Measurements from ENCODE around the gene RAB3B.

Gene RAB3B

DNA sequence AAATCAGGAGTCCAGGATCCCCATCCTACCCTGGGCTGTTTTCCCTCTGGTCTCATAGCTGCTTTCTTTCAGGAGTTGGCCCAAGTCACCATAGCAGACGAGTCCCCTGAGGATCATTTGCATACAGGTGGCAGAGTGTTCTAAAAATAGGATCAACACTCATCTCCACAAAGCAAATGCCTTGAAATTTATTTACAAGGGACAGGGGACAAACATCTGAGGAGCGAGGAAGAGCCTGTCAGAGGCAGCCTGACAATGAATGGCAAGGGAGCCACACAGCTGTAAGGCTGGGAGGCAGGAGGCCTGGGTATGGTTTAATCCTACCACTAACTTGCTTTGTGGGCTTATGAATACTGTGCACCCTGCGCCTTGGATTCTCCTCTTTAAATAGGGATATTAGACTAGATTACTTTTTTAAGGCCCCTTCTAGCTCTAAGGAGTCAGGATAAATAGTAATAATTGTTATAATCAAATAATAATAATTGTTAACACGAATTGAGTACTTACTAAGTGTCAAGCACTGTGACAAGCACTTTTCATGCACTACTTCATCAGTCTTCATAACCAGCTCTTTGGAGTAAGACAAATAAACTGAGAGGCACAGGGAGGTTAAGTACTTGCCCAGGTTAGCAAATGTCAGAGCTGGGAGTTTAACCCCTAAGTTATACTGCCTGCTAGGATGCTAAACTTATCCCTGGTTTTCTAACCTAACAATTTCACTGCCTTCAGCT, 34.5 kb downstream of the RAB3B start:
- no peak for DNase-seq

DNA sequence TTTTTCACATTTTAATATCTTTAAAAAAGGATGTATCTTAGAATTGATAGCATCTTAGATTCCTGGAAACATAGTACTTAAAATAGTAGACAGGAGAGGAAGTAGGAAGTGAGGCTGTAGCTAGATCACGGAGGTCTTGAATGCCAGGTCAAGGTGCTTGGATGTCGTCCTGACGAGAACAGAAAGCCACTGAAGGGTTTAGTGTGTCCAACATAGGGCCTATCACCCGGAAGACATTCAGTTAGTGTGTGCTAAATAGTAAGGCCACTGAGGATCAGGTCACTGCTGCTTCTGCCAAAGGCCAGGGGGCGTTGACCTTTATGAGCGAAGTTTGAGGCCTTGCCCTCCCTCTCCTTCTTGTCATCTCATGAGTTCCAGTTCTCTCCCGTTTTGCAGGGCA, 35.7 kb downstream of the RAB3B start:
- DNase-seq, result no peak

DNA sequence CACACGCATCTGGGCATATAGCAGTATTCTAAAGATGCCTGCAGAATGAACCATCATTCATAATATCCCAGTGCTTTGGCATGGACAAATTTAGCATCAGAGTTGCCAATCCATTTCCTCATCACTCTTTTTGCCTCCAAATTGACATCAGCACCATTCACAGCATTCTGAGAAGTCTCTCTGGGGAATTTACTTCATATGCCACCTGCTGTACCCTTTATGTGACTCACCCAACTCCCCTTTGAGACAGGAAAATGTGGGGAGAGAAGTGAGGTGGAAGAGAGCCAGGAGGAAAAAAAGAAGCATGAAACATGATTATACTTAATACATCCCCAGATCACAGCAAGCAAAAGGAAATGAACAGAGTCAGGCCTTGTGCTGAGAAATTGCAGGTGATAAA, 37.4 kb downstream of the RAB3B start:
- DNase-seq, result no peak

DNA sequence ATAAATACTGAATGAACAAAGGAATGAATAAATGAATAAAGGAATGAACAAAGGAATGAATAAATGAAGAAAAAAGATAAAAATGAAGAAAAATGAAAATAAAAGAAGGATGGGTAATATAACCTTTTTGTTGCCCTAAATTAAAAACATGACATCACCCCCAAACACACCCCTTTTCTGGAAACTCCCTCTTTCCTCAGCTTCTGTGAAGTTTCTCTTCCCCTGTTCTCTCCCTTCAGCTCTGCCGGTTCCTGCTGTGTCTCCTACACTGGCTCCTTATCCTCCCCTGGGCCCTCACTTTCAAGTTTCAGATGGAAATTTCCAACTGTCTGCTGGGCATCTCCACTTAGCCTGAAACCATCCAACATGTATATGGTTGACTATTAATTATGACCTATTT, 37.9 kb downstream of the RAB3B start:
- DNase-seq, result no peak

DNA sequence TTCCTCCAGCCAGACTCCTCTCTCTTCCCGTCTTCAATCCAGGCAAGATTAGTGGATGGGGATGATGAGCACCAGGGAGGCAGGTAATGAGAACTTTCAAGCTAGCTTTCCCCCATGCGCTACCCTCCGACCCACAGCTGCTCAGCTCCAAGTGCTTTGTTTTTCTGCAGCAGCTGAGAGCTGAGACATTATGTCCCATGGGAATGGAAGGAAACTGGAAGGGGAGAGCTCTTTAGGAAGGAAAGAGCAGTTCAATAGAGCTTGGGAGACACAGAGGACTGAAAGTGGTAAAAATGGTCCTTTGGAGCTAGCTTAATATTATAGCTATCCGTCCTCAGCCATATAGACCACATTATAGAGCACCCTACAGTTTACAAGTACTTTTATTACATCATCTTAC, 39.8 kb downstream of the RAB3B start:
- no peak for DNase-seq

DNA sequence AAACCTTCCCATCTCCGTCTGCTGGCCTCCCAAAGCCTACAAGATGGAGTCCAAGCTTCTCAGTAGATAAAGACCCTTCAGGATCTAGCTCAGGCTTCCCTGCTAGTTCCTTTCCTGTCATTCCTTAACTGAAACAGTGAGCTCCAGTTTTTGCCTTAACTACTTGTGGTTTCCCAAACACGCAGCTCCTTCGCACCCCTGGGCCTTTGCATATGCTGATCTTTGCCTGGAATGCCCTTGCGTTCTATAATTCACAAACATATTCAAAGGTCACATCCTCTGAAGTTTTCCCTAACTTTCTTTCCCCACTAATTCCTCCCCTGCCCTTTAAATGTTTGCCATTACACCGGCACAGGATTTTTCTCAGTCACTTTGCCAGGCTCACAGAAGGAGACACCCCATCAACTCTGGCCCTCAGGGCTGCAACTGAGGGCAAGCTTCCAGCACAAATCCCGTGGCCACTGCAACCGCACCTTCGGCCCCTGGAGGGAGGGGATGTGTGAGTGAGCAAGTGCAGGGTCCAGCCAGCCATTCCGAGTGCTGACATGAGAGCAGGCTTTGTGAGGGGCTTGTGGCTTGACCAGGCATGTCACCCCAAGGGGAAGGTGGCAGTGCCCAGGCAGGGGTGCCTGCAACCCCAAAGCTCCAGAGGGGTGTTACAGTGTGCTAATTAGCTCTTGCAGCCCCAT, 41.3 kb downstream of the RAB3B start:
- DNase-seq, result no peak

DNA sequence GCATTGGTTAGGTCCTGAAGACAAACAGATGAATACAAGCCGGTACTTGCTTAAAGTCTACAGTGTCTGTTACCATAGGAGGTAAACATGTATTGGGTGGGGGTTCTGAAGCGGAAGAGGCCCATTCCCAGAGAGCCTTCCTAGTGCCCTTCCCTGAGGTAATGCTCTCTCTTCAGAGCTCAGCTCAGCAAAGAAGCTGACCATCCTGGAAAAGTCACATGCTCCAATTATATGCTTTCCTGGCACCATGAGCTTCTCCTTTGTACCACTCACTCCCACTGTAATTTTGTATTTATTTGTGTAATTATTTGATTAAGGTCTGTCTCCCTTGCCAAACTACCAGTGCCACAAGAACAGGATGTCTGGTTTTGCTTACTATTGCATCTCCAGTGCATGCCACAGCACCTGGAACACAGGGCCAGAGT, 42.0 kb downstream of the RAB3B start:
- DNase-seq, result no peak

DNA sequence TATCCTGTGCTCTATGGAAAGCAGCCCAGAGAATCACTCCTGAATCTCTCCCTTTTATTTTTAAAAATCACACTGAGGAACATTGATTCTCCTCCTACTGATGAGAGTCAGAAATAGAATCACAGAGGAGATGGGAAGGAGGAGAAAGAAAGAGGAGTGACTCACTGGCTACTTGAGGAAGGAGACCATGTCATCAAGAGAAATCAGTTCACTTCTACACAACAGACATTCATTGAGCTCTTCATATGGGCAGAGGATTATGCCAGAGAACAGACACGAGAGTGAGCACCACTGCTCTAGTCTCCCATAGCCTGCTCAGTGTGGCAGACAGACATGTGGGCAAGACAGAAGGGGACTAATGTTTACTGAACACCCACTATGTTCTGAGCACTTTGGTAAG, 44.2 kb downstream of the RAB3B start:
- no peak for DNase-seq

DNA sequence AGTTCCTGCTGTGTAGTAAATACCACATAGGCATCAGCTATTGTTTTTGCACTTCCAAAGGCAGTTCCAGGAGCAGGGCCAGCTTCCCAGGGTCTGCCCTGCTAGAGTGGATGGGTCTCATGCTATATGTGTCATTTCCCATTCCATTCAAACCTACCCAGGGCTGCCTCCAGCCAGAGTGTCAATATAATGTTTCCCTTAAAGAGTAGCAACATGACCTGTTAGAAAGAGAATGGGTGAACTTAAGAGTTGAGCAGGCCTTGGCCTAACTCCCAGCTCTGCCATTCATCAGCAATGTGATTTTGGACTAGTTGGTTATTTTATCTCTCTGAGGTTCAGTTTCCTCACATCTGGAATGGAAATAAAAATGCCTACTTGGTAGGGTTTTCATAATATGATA, 44.9 kb downstream of the RAB3B start:
- DNase-seq, result no peak

DNA sequence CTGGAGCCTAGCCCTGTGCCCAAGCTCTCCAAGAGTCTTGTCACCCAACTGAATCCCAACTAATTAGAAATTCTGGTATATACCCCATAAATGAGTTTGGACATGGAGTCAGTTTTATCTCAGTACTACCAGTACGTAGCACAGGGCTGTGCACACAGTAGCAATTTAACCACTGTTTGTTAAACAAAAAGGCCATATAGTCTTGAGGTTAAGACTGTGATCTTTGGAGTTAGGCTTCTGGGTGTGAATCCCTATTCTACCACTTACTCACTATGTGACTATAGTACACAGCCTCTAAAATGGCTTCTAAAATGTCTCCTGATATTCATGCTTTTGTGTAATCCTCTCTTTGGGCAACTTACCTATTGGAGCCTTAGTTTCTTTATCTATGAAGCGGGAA, 48.2 kb downstream of the RAB3B start:
- no peak for DNase-seq

DNA sequence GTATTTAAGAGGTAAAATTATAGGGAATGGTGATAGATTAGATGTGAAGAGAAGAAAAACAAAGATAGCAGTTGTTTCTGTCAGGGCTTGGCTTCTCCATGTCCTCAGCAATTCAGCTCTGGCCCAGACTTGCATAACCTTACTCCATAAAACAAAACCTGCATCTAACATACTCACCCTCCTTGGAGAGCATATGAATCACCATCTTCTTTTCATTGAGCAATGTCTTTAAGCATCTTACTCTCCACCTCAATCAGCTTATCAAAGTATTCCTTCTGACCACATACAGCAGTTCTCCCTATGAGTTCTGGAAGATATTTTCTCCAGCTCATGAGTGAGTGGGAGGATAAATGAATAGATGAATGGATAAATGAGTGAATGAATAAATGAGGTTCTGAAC, 49.0 kb downstream of the RAB3B start:
- no peak for DNase-seq

DNA sequence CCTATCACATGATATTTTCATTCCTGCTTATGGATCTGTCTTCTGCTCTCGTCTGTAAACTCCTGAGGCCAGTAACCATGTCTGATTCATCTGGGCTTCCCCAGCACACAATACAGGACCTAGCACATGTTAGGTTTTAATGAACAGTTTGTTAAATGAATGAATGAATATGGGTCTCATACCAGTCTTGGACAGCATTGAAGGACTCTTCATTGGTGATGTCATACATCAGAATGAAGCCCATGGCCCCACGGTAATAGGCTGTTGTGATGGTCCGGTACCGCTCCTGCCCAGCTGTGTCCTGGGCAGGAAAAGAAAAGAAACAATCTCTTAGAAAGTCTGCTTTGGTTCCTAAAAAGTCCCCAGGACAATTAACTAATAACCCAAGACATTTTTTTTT, 53.4 kb downstream of the RAB3B start:
- DNase-seq, result no peak

DNA sequence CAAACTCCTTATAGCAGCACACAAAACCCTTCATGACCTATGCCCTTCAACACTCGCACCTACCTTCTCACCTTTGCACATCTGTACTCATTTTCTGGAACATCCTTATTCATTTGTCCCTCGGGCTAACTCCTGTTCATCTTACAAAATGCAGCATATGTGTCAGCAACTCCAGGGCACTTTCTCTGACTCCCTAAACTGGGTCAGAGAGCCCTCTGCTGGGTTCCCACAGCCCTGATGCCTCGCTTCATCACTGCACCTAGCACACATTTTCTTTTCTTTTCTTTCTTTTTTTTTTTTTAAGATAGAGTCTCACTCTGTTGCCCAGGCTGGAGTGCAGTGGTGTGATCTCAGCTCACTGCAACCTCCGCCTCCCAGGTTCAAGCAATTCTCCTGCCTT, 54.0 kb downstream of the RAB3B start:
- no peak for DNase-seq

DNA sequence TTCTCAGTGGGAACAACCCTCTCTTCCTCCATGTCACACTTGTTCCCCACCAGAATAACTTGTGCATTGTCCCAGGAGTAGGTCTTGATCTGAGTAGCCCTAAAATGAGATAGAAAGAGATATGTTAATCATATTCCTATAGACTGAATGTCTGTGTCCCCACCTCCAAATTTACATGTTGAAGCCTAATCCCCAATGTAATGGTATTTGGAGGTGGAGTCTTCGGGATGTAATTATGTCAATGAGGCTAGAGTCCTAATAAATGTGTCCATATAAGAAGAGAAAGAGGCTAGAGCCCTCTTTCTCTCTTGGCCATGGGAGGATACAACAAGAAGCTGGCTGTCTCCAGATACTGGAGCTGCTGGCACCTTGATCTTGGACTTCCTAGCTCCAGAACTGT, 57.2 kb downstream of the RAB3B start:
- DNase-seq, result no peak

DNA sequence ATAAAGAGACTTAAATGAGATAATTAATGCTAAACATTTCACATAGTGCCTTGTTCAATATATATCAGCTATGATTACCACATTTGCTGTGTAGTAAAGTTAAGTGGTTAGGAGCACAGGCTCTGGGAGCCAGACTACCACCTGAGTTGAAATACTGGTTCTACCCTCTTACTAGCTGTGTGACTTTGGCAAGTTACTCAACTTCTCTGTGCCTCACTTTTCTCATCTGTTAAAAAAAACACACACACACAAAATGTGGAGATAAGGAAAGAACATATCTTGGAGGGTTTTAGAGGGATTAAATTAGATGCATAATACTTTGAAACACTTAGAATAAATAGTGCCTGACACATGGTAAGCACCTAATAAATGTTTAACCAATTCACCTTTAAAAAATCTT, 60.2 kb downstream of the RAB3B start:
- DNase-seq, result no peak

DNA sequence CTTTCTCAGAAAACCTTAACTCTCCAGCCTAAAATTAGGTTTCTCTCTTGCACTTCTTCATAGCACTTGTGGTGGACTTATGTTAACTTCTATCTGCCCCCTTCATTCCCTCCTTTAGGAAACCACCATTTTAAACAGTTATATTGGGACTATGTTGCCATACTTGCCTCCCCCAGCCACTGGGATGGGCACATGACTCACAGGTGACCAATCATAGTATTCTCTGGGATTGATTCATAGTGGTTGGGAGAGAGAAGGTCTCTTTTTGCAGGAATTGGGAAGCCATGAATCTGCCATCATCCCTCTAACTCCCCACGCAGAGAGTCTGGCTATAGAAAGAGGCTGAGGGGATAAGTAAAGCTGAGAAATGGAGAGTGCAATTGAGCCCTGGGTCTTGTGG, 61.6 kb downstream of the RAB3B start:
- no peak for DNase-seq

DNA sequence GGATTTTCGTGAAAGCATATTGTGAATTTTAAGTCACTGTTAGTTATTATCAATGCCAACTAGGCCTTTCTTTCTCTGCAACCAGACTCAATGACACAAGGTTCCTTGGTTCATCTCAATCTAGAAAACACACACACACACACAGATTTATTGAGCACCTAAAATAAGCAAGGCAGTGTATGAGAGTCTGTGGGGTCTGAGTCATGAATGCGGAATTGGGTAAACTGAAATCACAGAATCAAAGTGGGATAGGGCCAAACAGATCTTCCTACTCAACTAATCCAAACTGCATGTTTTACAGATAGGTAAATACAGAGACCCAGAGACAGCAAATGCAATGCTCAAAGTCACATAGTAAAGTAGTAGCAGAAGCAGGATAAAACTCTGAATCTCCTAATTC, 63.5 kb downstream of the RAB3B start:
- no peak for DNase-seq

DNA sequence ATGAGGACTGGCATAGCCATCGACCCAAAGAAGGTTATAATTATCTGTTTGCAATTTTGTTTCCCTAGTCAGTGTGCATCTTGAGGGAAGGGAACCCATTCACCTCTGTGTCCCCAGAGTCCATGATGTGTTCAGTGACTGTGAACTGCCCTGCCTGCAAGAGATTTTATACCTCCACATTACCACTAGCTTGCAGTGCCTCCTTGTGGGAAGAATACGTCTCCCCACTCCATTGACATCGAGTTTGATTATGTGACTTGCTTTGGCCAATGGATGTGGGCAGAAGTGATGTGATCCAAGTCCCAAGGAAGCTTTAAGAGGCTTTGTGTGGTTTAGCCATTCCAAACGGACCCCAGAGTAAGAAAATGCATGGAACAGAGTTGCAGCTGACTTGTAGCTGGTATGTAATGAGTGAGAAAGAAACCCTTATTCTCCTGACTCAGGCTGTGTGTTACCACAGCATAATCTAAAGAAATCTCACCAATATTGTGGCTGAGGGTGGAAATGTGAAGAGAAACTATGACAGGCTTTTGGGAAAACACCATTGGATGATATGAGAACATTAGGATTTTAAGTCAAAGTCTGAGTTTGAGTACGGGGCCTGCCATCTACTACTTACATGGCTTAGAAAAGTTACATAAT, 64.2 kb downstream of the RAB3B start:
- no peak for DNase-seq

DNA sequence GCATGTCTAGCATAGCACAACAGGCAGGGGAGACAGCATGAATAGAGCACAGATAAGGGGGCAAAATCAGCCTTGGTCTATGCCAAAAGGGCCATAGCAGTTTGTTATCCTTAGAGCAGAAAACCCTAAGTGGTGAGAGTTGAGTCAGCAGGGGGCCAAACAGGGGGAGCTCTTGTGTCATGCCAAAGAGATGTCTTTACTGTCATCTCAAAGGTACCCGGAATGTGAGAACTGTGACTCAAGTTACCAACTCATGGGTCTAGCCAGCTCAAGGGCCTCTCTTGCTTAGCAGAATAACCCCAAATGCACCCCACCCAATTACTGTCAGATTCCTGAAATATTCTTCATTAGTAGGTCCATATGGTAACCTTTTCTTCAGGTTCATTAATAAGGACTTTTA, 66.0 kb downstream of the RAB3B start:
- DNase-seq, result no peak

DNA sequence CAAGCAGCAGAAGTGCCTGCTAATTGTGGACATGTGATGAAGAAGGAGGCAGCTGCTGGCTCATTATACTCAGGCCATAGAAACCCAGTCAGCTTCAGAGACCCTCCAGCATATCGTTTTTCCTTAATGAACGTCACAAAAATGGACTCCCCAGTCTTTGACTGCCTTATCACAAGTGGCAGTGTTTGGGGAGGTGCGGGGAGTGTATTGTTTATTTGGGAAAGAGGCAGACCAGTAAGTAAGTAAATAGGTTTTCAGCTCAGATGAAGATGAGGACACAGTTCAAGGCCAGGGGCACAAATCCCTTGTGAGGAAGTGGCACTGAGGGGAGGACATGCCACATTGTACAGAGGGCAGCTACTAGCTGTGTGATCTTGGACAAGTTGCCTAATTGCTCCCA, 68.5 kb downstream of the RAB3B start:
- DNase-seq, result no peak

DNA sequence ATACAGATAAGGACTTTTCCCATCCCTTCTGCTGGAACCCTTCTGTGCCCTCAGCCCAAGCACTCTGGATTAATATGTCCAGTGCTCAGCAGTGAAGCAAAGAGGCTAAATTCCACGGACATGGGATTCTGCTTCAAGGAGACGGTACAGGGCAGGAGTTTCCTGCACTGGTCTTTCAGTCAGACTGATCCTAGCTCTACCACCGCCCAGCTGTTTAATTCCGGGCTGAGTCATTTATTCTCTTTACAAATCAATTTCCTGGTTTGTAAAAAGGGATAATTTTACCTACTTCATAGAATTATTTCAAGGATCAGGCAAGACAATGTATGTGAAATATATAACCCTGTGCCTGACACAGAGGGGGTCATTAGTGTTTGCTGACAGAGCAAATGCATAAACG, 70.4 kb downstream of the RAB3B start:
- no peak for DNase-seq

DNA sequence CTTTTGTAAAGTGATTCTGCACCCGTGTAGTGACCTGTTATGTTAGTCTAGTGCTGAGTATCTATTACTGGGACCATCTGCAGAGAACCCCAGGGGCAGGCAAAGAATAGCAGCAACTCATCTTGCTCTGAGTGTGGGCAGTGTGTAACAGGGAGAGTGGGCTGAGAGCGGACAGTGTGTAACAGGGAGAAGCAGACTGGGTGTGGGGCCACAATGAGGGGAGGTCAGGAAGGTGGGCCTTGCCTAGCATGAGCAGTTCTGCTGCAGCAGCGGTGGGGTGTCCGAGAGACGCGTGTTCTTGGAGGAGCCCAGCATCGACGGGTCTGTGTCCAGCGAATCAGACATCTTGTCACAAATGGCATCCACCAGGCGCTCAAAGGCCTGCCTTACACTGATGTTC, 70.8 kb downstream of the RAB3B start:
- DNase-seq, result no peak

DNA sequence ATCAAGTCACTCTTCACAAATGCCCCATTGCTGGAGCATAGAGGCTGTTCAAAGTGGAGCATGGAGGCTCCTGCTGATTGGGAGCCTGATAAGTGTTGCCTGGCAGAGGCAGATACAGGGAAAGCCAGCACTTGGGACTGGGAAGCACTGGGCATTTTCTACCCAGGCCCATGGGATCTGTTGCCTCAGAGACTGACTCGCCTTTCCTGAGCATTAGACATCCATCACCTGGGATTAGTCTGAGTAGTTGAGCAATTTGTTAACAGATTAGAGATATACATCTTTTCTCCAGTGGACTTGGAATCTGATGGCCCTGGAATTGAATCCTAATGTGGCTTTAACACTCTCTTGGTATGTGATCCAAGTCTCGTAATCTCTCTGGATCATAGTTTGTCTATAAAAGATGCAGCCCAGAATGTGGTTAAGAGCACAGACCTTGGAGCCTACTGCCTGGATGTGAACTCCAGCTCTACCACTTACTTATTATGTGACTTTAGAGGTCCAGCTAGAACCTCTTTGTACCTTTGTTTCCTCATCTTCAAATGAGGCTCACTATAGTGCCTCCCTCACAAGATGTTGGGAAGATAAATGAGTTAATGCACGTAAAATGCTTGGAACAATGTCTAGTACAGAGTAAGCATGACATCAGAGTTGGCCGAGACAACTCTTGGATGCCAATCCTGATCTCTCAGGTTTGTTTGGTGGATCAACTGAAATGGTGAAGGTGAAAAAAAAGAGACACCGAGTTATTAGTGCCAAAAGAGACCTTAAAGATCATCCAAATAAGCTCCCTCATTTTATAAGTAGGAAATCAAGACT, 73.7 kb downstream of the RAB3B start:
- DNase-seq, result no peak

DNA sequence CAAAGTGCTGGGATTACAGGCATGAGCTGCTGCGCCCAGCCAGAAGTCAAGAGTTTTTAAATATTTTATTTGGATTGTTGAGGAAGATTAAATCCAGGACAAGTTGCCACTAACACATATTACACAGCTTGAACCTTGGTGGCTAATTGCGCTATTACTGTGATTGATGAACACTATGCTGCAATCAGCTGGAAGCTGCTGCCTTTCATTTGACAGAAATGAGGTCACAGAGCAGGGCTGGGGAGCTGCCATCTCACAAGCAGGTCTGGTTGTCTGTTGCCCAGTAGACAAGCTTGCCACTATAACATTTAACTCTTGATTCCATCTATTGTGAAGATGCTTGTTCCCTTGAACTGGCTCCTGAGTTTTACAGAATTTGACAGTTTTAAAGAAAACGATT, 74.5 kb downstream of the RAB3B start:
- no peak for DNase-seq

Data from CD4-positive, alpha-beta T cell treated with Interferon alpha-2 for 1 hour (primary cell).